Measurements from ENCODE around the gene TCF12. TPM values are rescaled to one million over a fixed set of nuclear protein-coding genes. Genes with fewer than 3 reads are reported as not detected.
A peak's percentile ranks its signal among the peaks of the same experiment; 100 is the strongest.

Gene TCF12
- total RNA-seq, 1 donor from 2014 or later = 149 TPM

DNA sequence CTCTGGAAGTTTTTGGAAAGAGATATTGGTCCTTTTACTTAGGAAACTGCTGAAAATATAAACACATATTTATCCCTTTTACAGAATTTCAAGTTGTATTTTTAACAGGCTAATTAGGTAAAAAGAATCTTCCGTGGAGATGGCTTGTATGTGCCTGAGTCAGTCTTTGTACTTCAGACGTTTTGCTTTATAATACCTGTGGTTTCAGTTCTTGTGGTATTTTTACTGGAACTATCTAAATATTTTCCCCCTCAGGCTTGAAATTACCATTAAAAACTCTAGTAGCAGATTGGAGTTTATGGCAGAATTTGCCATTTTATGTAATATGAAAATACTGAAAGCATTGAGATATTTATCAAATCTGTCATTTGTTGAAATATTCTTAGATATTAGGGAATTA lies 306.2 kb downstream of the TCF12 start:
- peaks cover 29% of the 10 kb centered on the region for H4K20me1 ChIP-seq (ENCODE audit: low read depth)
- Mint-ChIP-seq H3K36me3 (no peaks in the 10 kb centered on the region), H3K4me1 (peaks cover 62% of the 10 kb centered on the region), H3K9me3 (no peaks in the 10 kb centered on the region), H3K4me3 (peak overlapping the region; percentile 8), H3K27me3 (ENCODE audit: insufficient read depth, low read depth) (no peaks in the 10 kb centered on the region), H3K27ac (no peak overlapping the region)
- no peak overlapping the region for H3K9ac ChIP-seq
- H3K27me3 ChIP-seq = no peaks in the 10 kb centered on the region
- no peak for DNase-seq (ENCODE audit: low spot score)
- H3K27ac ChIP-seq = peak overlapping the region; percentile 2
- peaks cover 86% of the 10 kb centered on the region for H3K79me2 ChIP-seq (ENCODE audit: low read depth)
- H3K36me3 ChIP-seq = no peaks in the 10 kb centered on the region
- H3K4me2 ChIP-seq = no peak overlapping the region
- H2AFZ ChIP-seq (replicated peaks) = no peak overlapping the region
- H3K9me3 ChIP-seq (ENCODE audit: low read depth) = no peaks in the 10 kb centered on the region
- peaks cover 30% of the 10 kb centered on the region for H3K4me1 ChIP-seq
- H3K4me3 ChIP-seq = no peak overlapping the region
- peaks cover 10% of the 10 kb centered on the region for H3F3A ChIP-seq (ENCODE audit: low read depth)
- TF ChIP-seq CTCF (IDR thresholded peaks at IDR 0.05) (no peak), EZH2phosphoT487 (IDR thresholded peaks at IDR 0.05) (no peak), EZH2 (IDR thresholded peaks at IDR 0.05) (no peak)

GRCh38 chr15:57227166-57227565 lies 308.7 kb downstream of the TCF12 start:
- Mint-ChIP-seq H3K4me1 (peaks cover 62% of the 10 kb centered on the region), H3K9me3 (no peaks in the 10 kb centered on the region), H3K4me3 (peak overlapping the region; percentile 66), H3K27ac (peak overlapping the region; percentile 70), H3K36me3 (peaks cover 3% of the 10 kb centered on the region), H3K27me3 (ENCODE audit: insufficient read depth, low read depth) (no peaks in the 10 kb centered on the region)
- DNase-seq (ENCODE audit: low spot score) = peak; percentile 30
- Histone ChIP-seq H3K27me3 (no peaks in the 10 kb centered on the region), H3K27ac (peak overlapping the region; percentile 7), H3K9ac (no peak overlapping the region), H4K20me1 (ENCODE audit: low read depth) (peaks cover 29% of the 10 kb centered on the region), H3K9me3 (ENCODE audit: low read depth) (no peaks in the 10 kb centered on the region), H3K4me2 (no peak overlapping the region), H3K4me1 (peaks cover 33% of the 10 kb centered on the region), H2AFZ (replicated peaks) (no peak overlapping the region), H3F3A (ENCODE audit: low read depth) (peaks cover 15% of the 10 kb centered on the region), H3K36me3 (no peaks in the 10 kb centered on the region), H3K4me3 (no peak overlapping the region), H3K79me2 (ENCODE audit: low read depth) (peaks cover 79% of the 10 kb centered on the region)
- TF ChIP-seq CTCF (IDR thresholded peaks at IDR 0.05) (no peak), EZH2phosphoT487 (IDR thresholded peaks at IDR 0.05) (no peak), EZH2 (IDR thresholded peaks at IDR 0.05) (no peak)

DNA sequence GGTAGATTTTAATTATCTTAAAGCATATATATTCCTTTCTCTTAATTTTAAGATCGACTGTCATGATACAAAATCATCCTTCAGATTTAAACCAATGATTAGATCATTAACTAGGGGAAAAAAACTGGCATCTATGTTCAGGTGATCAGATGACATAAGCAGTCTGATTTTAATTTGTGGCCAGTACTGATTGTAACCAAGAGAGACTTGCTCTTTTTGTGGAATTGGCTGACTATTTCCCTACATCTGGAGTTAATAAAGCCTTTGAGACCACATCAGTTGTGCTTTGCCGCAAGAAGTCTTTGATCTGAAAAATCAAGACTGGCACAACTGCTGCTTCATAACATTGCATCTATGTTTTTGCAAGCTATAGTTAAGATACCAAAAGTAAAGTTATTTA lies 309.5 kb downstream of the TCF12 start:
- H4K20me1 ChIP-seq (ENCODE audit: low read depth) = peaks cover 29% of the 10 kb centered on the region
- Mint-ChIP-seq H3K36me3 (peaks cover 6% of the 10 kb centered on the region), H3K27me3 (ENCODE audit: insufficient read depth, low read depth) (no peaks in the 10 kb centered on the region), H3K4me1 (peaks cover 56% of the 10 kb centered on the region), H3K9me3 (no peaks in the 10 kb centered on the region), H3K4me3 (peak overlapping the region; percentile 68), H3K27ac (peak overlapping the region; percentile 35)
- H3K27me3 ChIP-seq = no peaks in the 10 kb centered on the region
- peaks cover 74% of the 10 kb centered on the region for H3K79me2 ChIP-seq (ENCODE audit: low read depth)
- no peak overlapping the region for H2AFZ ChIP-seq (replicated peaks)
- no peak overlapping the region for H3K4me2 ChIP-seq
- peaks cover 33% of the 10 kb centered on the region for H3K4me1 ChIP-seq
- no peaks in the 10 kb centered on the region for H3K36me3 ChIP-seq
- peaks cover 20% of the 10 kb centered on the region for H3F3A ChIP-seq (ENCODE audit: low read depth)
- H3K9me3 ChIP-seq (ENCODE audit: low read depth) = no peaks in the 10 kb centered on the region
- TF ChIP-seq EZH2 (IDR thresholded peaks at IDR 0.05) (no peak), EZH2phosphoT487 (IDR thresholded peaks at IDR 0.05) (no peak), CTCF (IDR thresholded peaks at IDR 0.05) (no peak)
- no peak overlapping the region for H3K9ac ChIP-seq
- DNase-seq (ENCODE audit: low spot score) = no peak
- no peak overlapping the region for H3K4me3 ChIP-seq
- no peak overlapping the region for H3K27ac ChIP-seq
